T-cell (primary cell): Measurements from ENCODE around the gene GPRIN2. TPM values are rescaled to one million over a fixed set of nuclear protein-coding genes. Genes with fewer than 3 reads are reported as not detected.
A peak's percentile ranks its signal among the peaks of the same experiment; 100 is the strongest.
"Not testable (repeated sequence)": the region's sequence is repeated elsewhere in the genome, so short reads cannot be mapped to it uniquely, and the experiment has no call there.

ENCODE experiments used
- ATAC-seq, 4 experiments: fragments of 200-7000 bp in 3 of 4; fragments of 150-1000 bp in 1 of 4; cut with Tn5 transposase; replicated peaks in 1 of 4; 1 replicate in 3 of 4; 2 replicates in 1 of 4; pipeline ENCODE4 v1.10.0; 2021; ENCODE audit warnings: moderate library complexity in 3 of 4, mild to moderate bottlenecking in 2 of 4, moderate number of reproducible peaks in 1 of 4
- CTCF ChIA-PET, 2 donors: fragments of 300-600 bp; sonication (Branson Sonifier 250); formaldehyde crosslinking; loops; one replicate each; lab custom pipeline; 2022; ENCODE audit warnings: antibody characterized with exemption in 2 of 2; lab: Charles Lee
- POLR2A ChIA-PET, 2 donors: fragments of 300-600 bp; sonication (Branson Sonifier 250); formaldehyde crosslinking; loops; one replicate each; lab custom pipeline; 2022; ENCODE audit warnings: antibody characterized with exemption in 2 of 2; lab: Charles Lee
- DNase-seq, 35 experiments: peaks; one replicate each; pipeline versions ENCODE4 v3.0.0 to v3.0.0-alpha.2; 2013 to 2023
- H3K27ac ChIP-seq: one replicate; pipeline ENCODE4 v1.5.1; 2013; ENCODE audit warnings: low read length
- H3K27me3 ChIP-seq, 2 experiments: replicated peaks in 1 of 2; 1 replicate in 1 of 2; 2 replicates in 1 of 2; pipeline versions ENCODE4 v1.6.1 to v1.7.0; 2013; ENCODE audit warnings: low read length in 1 of 2, mixed read lengths in 1 of 2; ENCODE audit not compliant: control insufficient read depth in 2 of 2, insufficient read depth in 2 of 2; ENCODE audit errors: extremely low read depth in 1 of 2
- H3K36me3 ChIP-seq, 2 donors: 1 replicate in 1 of 2; 2 replicates in 1 of 2; pipeline versions ENCODE4 v1.6.1 to v1.7.0; 2013; ENCODE audit warnings: low read length in 1 of 2; ENCODE audit not compliant: control insufficient read depth in 2 of 2, insufficient read depth in 1 of 2; ENCODE audit errors: extremely low read depth in 1 of 2
- H3K4me1 ChIP-seq, 2 experiments: 1 replicate in 1 of 2; 2 replicates in 1 of 2; pipeline versions ENCODE4 v1.6.1 to v1.7.0; 2013; ENCODE audit warnings: low read length in 2 of 2, mixed read lengths in 1 of 2; ENCODE audit not compliant: insufficient read depth in 2 of 2, control insufficient read depth in 1 of 2; ENCODE audit errors: extremely low read depth in 1 of 2
- H3K4me3 ChIP-seq, 2 donors: 1 replicate in 1 of 2; 2 replicates in 1 of 2; pipeline versions ENCODE4 v1.5.1 to v1.7.0; 2013; ENCODE audit warnings: mild to moderate bottlenecking in 2 of 2, low read length in 1 of 2, moderate library complexity in 1 of 2; ENCODE audit not compliant: control insufficient read depth in 1 of 2; ENCODE audit errors: extremely low read depth in 1 of 2
- H3K9me3 ChIP-seq: 2 replicates; pipeline ENCODE4 v1.7.0; 2013
- H3K27ac Mint-ChIP-seq, 2 donors: one replicate each; pipeline ENCODE4 v1.8.0; 2020 to 2021; ENCODE audit warnings: mild to moderate bottlenecking in 2 of 2, mixed read lengths in 2 of 2
- H3K27me3 Mint-ChIP-seq, 2 donors: one replicate each; pipeline ENCODE4 v1.8.0; 2021 to 2022; ENCODE audit warnings: mixed read lengths in 2 of 2
- H3K36me3 Mint-ChIP-seq: one replicate; pipeline ENCODE4 v1.8.0; 2021; ENCODE audit warnings: mixed read lengths
- H3K4me1 Mint-ChIP-seq, 3 donors: one replicate each; pipeline ENCODE4 v1.8.0; 2020 to 2022; ENCODE audit warnings: mixed read lengths in 3 of 3, mild to moderate bottlenecking in 1 of 3
- H3K4me3 Mint-ChIP-seq, 3 donors: one replicate each; pipeline ENCODE4 v1.8.0; 2020 to 2022; ENCODE audit warnings: mild to moderate bottlenecking in 3 of 3, mixed read lengths in 3 of 3, moderate library complexity in 3 of 3
- H3K9me3 Mint-ChIP-seq, 3 donors: one replicate each; pipeline ENCODE4 v1.8.0; 2020 to 2022; ENCODE audit warnings: mixed read lengths in 3 of 3
- WGBS: methylation state at CpG from one replicate; pipeline ENCODE4 v1.1.5; 2013; ENCODE audit warnings: missing lambda C conversion rate; ENCODE audit not compliant: insufficient coverage; 5-methylcytosine and 5-hydroxymethylcytosine counted together
- total RNA-seq, 35 experiments: library from RNA in 6 of 35; stranded (reverse) in 6 of 35; fragments of 120-200 nt in 1 of 35; gene quantifications; one replicate each; pipeline versions ENCODE4 v1.2.1 to v1.2.4 and lab custom pipeline; 2013 to 2026

The GPRIN2 gene
- total RNA-seq (not detected), total RNA-seq (lab: John Stamatoyannopoulos, UW) (0 to 0.25 (median 0) reads per million in 29 experiments)
- total RNA-seq (2013), result not detected

GRCh38 chr10:46556515-46557318 is at the start of gene GPRIN2:
Gene GPRIN2, minus strand, starts transcription at chr10:46556658. Its CDS starts 5,922 bp downstream, at chr10:46550736.
- Histone ChIP-seq H3K4me3 (peak within 1 kb of the TSS in 1 of 2 donors; percentile 20), H3K36me3 (no peaks in the 10 kb centered on the region), H3K4me1 (peaks cover 0 to 7% of the 10 kb centered on the region in 2 experiments), H3K27me3 (peaks cover 0 to 72% of the 10 kb centered on the region in 2 experiments), H3K27ac (no peak within 1 kb of the TSS), H3K9me3 (no peaks in the 10 kb centered on the region)
- DNase-seq (peak in 4 of 35 experiments; percentile 0 to 6 (median 2)), ATAC-seq (peak in 1 of 4 experiments; percentile 36)
- H3K4me1 Mint-ChIP-seq, result peaks cover 6 to 14% (median 9%) of the 10 kb centered on the region in 3 donors
- H3K27ac Mint-ChIP-seq, result no peak within 1 kb of the TSS
- H3K36me3 Mint-ChIP-seq, result no peaks in the 10 kb centered on the region
- 7% methylated on average over 72 of the region's 74 CpGs for WGBS
- H3K9me3 Mint-ChIP-seq, result no peaks in the 10 kb centered on the region
- peaks cover 0 to 5% of the 10 kb centered on the region in 2 donors for H3K27me3 Mint-ChIP-seq
- ChIA-PET CTCF (no interaction called here), POLR2A (no interaction called here)
- peak within 1 kb of the TSS; percentile 61 to 82 (median 64) for H3K4me3 Mint-ChIP-seq

- H3K27ac Mint-ChIP-seq, H3K4me1 Mint-ChIP-seq, H3K27ac ChIP-seq, H3K27me3 Mint-ChIP-seq, DNase-seq, H3K27me3 ChIP-seq, H3K4me1 ChIP-seq, CTCF ChIA-PET, H3K9me3 ChIP-seq, H3K4me3 Mint-ChIP-seq, POLR2A ChIA-PET, H3K36me3 ChIP-seq, H3K36me3 Mint-ChIP-seq, H3K4me3 ChIP-seq, H3K9me3 Mint-ChIP-seq: not testable (repeated sequence)
- WGBS, result no CpG with 5 or more reads among the region's 1 CpG
- ATAC-seq, result peak in 2 of 4 experiments; percentile 19 to 51
These were observed 44.1 kb upstream of the GPRIN2 start for GRCh38 chr10:46600516-46600915.

- DNase-seq (peak in 11 of 35 experiments; percentile 3 to 43 (median 12)), ATAC-seq (peak; percentile 86 to 89 (median 88))
- POLR2A ChIA-PET, H3K4me1 ChIP-seq, H3K36me3 Mint-ChIP-seq, H3K27me3 ChIP-seq, H3K4me3 ChIP-seq, H3K27ac ChIP-seq, H3K27ac Mint-ChIP-seq, H3K9me3 ChIP-seq, H3K4me1 Mint-ChIP-seq, H3K36me3 ChIP-seq, H3K9me3 Mint-ChIP-seq, H3K27me3 Mint-ChIP-seq: not testable (repeated sequence)
- no CpG with 5 or more reads among the region's 44 CpGs for WGBS
- CTCF ChIA-PET, result interaction anchor here in 1 of 2 donors (0.6 kb wide), 1 partner anchor 1102 kb away, joined by 6 read pairs; no protein-coding TSS in a partner anchor
- H3K4me3 Mint-ChIP-seq, result peak overlapping the region; percentile 29 to 66 (median 29)
These were observed 41.3 kb upstream of the GPRIN2 start for GRCh38 chr10:46597616-46598246.

- H3K27me3 ChIP-seq, ATAC-seq, DNase-seq, H3K4me3 ChIP-seq, POLR2A ChIA-PET, H3K9me3 ChIP-seq, H3K9me3 Mint-ChIP-seq, H3K27ac Mint-ChIP-seq, H3K36me3 Mint-ChIP-seq, H3K4me1 Mint-ChIP-seq, H3K4me1 ChIP-seq, H3K4me3 Mint-ChIP-seq, H3K27me3 Mint-ChIP-seq, H3K27ac ChIP-seq, CTCF ChIA-PET, H3K36me3 ChIP-seq: not testable (repeated sequence)
- no CpG with 5 or more reads among the region's 4 CpGs for WGBS
These were observed 40.1 kb upstream of the GPRIN2 start for GRCh38 chr10:46596570-46596969.

- H3K4me3 Mint-ChIP-seq, POLR2A ChIA-PET, H3K27me3 Mint-ChIP-seq, H3K9me3 ChIP-seq, H3K4me3 ChIP-seq, ATAC-seq, H3K9me3 Mint-ChIP-seq, H3K36me3 ChIP-seq, H3K4me1 Mint-ChIP-seq, H3K36me3 Mint-ChIP-seq, H3K27ac ChIP-seq, DNase-seq, CTCF ChIA-PET, H3K27me3 ChIP-seq, H3K27ac Mint-ChIP-seq, H3K4me1 ChIP-seq: not testable (repeated sequence)
- no CpG with 5 or more reads among the region's 6 CpGs for WGBS
These were observed 38.1 kb upstream of the GPRIN2 start for GRCh38 chr10:46594453-46595063.

GRCh38 chr10:46593307-46593706 is 36.8 kb upstream of the GPRIN2 start:
- H3K4me1 ChIP-seq, H3K9me3 Mint-ChIP-seq, CTCF ChIA-PET, H3K9me3 ChIP-seq, H3K4me1 Mint-ChIP-seq, H3K4me3 ChIP-seq, H3K4me3 Mint-ChIP-seq, H3K27ac Mint-ChIP-seq, ATAC-seq, H3K27me3 ChIP-seq, H3K27ac ChIP-seq, POLR2A ChIA-PET, H3K36me3 Mint-ChIP-seq, H3K27me3 Mint-ChIP-seq, DNase-seq, H3K36me3 ChIP-seq: not testable (repeated sequence)
- WGBS, result no CpG with 5 or more reads among the region's 13 CpGs
